Heart right ventricle (tissue), 16 donors: ENCODE results near the gene INTS12. TPM values are rescaled to one million over a fixed set of nuclear protein-coding genes. Genes with fewer than 3 reads are reported as not detected.

ENCODE experiments used
- ATAC-seq, 8 donors: fragments of 200-7000 bp; cut with Tn5 transposase; one replicate each; pipeline ENCODE4 v1.9.1; 2020; ENCODE audit warnings: mild to moderate bottlenecking in 8 of 8, moderate library complexity in 8 of 8, moderate number of reproducible peaks in 1 of 8
- DNase-seq, 2 donors: peaks; one replicate each; pipeline ENCODE4 v3.0.0-alpha.2; 2020
- H3K27ac ChIP-seq, 10 donors: fragments of 200-600 bp; sonication (generic) in 2 of 10; one replicate each; pipeline versions ENCODE4 v1.5.0 to v1.8.0; 2020 to 2022; ENCODE audit warnings: mild to moderate bottlenecking in 3 of 10
- H3K27me3 ChIP-seq, 7 donors: fragments of 200-600 bp; one replicate each; pipeline ENCODE4 v1.8.0; 2021 to 2022; ENCODE audit warnings: mild to moderate bottlenecking in 2 of 7
- H3K36me3 ChIP-seq, 9 donors: fragments of 200-600 bp; sonication (generic) in 1 of 9; one replicate each; pipeline versions ENCODE4 v1.5.0 to v1.8.0; 2020 to 2022; ENCODE audit warnings: mild to moderate bottlenecking in 2 of 9
- H3K4me1 ChIP-seq, 9 donors: fragments of 200-600 bp; sonication (generic) in 1 of 9; one replicate each; pipeline versions ENCODE4 v1.5.0 to v1.8.0; 2020 to 2022; ENCODE audit warnings: mild to moderate bottlenecking in 4 of 9
- H3K4me3 ChIP-seq, 10 donors: fragments of 200-600 bp; sonication (generic) in 2 of 10; one replicate each; pipeline versions ENCODE4 v1.5.0 to v1.8.0; 2020 to 2022; ENCODE audit warnings: mild to moderate bottlenecking in 7 of 10, moderate library complexity in 2 of 10
- H3K9me3 ChIP-seq, 11 donors: fragments of 200-600 bp in 10 of 11; sonication (generic) in 2 of 11; one replicate each; pipeline versions ENCODE4 v1.5.0 to v1.8.0; 2013 to 2022; ENCODE audit warnings: mild to moderate bottlenecking in 2 of 11, control low read depth in 1 of 11, moderate library complexity in 1 of 11
- WGBS, 2 donors: extraction: QIAGEN DNeasy Blood & Tissue Kit; methylation state at CpG; one replicate each; pipeline ENCODE4 v1.1.7; 2013; ENCODE audit warnings: inconsistent platforms in 1 of 2; 5-methylcytosine and 5-hydroxymethylcytosine counted together
- intact Hi-C, 10 donors: fragments of 100-400 bp; cut with DNase I; formaldehyde crosslinking; loops; one replicate each; pipeline versions ENCODE4 v1.11.1 to v1.14.2; 2022
- polyA plus RNA-seq, 2 donors: library from polyadenylated mRNA; stranded (reverse); fragments of 200-250 nt; gene quantifications; one replicate each; pipeline ENCODE4 v1.2.3, GENCODE V29; 2013
- total RNA-seq, 10 donors: library from RNA; stranded (reverse); fragmentation: NEBNext Ultra II Directional in 3 of 10; extraction: Animal tissue kit (Norgen Biotek cat#: 25700) in 3 of 10; gene quantifications; one replicate each; pipeline versions ENCODE4 v1.2.1 to v1.2.4, GENCODE V29; 2021 to 2023
- TF ChIP-seq, protein P1 (sequence below), 9 donors: fragments of 200-600 bp; sonication (generic) in 2 of 9; IDR thresholded peaks; one replicate each; pipeline versions ENCODE4 v1.5.0 to v1.8.0; 2021 to 2022; ENCODE audit warnings: antibody characterized with exemption in 9 of 9, mild to moderate bottlenecking in 5 of 9, moderate library complexity in 1 of 9
- donor health status: Arrhythmogenic right ventricular cardiomyopathy.
- donor health status: ischemic (EF 13 %, LVEDD 7.1; RV severe dilation, severe dysfunction).
- donor health status: healthy with polysubstance abuse.
- donor health status: DM: no; HTN: yes; CAD: no.
- donor health status: DM: no; HTN: no; CAD: no.
- donor health status: ischemic (EF 25% LVEDD 6.9; RV normal size, moderate dysfunction).
- donor health status: ischemic (EF 25% LVEDD 5.7; RV mildly dilated, moderate dysfunction).
- donor health status: healthy.
- donor health status: DM: yes; HTN: yes; CAD: no.
- donor health status: Ischemic cardiomyopathy.
- donor health status: ischemic (EF 35%, LVEDD 5.7; RV mildly dilated, moderate dysfunction).
- donor health status: nonischemic (EF 11% LVEDD 7.7; RV severe dilation, severe dysfunction).
- donor health status: DM: yes; HTN: yes; CAD: no.
- donor health status: PGD.
- donor health status: ischemic (EF 29% LVEDD 5.4; RV normal size, mild dysfunction).
- donor health status: nonischemic (EF 23%, LVEDD 6.1; RV moderate dilation, normal function).

INTS12 gene
- total and polyA plus RNA-seq, 12 donors = 7.8 to 27.5 (median 22.3) TPM

DNA sequence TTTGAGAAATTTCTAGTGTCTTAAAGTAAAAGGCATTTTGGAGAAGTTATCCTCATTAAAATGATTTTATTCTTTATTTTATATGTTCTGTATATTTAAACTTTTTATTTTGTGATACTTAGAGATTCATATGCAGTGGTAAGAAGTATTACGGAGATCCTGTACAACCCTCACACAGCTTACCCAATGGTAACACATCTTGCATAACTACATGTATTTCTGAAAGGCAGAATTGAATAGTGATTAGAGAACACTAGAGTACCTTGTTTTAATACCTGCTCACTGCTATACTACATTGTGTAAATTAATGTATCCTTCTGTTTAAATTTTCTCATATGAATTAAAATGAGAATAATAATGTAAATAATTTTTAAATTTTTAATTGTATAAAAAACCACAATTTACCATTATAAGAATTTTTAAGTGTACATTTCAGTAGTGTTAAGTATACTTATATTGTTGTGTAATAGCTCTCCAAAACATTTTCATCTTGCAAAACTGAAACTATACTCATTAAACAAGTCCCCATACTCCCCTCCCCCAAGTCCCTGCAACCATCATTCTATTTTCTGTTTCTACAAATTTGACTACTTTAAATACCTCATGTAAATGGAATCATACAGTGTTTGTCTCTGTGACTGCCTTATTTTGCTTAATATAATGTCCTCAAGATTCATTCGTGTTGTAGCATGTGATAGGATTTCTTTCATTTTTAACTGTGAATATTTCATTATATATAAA is 45.4 kb downstream of the INTS12 start:
- Histone ChIP-seq H3K4me1 (peaks cover 0 to 6% (median 0%) of the 10 kb centered on the region in 9 donors), H3K4me3 (no peak overlapping the region), H3K27me3 (no peaks in the 10 kb centered on the region), H3K36me3 (no peaks in the 10 kb centered on the region), H3K9me3 (no peaks in the 10 kb centered on the region), H3K27ac (no peak overlapping the region)
- no peak for DNase-seq
- 89 to 93% methylated on average over 2 of the region's 2 CpGs for WGBS, 2 donors
- no peak for ATAC-seq
- intact Hi-C loops = no loop called here
- TF ChIP-seq, protein P1, sequence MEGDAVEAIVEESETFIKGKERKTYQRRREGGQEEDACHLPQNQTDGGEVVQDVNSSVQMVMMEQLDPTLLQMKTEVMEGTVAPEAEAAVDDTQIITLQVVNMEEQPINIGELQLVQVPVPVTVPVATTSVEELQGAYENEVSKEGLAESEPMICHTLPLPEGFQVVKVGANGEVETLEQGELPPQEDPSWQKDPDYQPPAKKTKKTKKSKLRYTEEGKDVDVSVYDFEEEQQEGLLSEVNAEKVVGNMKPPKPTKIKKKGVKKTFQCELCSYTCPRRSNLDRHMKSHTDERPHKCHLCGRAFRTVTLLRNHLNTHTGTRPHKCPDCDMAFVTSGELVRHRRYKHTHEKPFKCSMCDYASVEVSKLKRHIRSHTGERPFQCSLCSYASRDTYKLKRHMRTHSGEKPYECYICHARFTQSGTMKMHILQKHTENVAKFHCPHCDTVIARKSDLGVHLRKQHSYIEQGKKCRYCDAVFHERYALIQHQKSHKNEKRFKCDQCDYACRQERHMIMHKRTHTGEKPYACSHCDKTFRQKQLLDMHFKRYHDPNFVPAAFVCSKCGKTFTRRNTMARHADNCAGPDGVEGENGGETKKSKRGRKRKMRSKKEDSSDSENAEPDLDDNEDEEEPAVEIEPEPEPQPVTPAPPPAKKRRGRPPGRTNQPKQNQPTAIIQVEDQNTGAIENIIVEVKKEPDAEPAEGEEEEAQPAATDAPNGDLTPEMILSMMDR (IDR thresholded peaks at IDR 0.05) = no peak

DNA sequence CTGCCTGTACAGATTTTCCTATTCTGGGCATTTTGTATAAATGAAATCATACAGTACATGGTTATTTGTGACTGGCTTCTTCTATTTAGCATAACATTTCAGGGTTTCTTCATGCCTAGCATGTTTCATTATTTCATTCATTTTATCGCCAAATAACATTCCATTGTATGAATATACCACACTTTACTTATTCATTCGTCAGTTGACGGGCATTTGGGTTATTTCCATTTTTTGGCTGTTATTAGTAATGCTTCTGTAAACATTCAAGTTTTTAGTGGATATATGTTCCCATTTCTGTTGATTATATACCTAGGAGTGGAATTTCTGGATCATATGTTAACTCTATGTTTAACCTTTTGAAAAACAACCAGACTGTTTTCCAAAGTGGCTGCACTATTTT is 47.5 kb downstream of the INTS12 start:
- Histone ChIP-seq H3K27ac (no peak overlapping the region), H3K27me3 (no peaks in the 10 kb centered on the region), H3K36me3 (no peaks in the 10 kb centered on the region), H3K9me3 (no peaks in the 10 kb centered on the region), H3K4me3 (no peak overlapping the region), H3K4me1 (peaks cover 0 to 6% (median 0%) of the 10 kb centered on the region in 9 donors)
- intact Hi-C loops = no loop called here
- 94 to 97% methylated on average over 3 of the region's 3 CpGs for WGBS, 2 donors
- ATAC-seq (no peak), DNase-seq (no peak)
- TF ChIP-seq, protein P1 (IDR thresholded peaks at IDR 0.05) = no peak

DNA sequence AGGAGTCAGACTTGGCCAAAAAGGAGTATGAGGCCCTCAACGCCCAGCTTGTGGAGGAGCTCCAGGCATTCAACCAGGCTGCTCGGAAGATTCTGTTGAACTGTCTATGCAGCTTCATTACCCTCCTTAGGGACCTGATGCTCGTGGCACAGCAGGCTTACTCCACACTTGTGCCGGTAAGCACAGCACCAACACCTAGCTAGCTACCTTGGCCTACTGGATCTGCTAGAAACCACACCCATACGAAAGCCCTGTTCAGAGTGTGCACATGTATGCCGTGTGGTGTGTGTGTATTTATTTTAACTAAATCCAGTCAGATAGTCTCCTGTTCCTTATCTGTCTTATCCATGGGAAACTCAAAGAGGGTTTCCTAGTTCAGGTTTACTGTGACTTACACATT is 49.3 kb downstream of the INTS12 start:
- Histone ChIP-seq H3K4me1 (peaks cover 0 to 6% (median 0%) of the 10 kb centered on the region in 9 donors), H3K36me3 (no peaks in the 10 kb centered on the region), H3K9me3 (no peaks in the 10 kb centered on the region), H3K4me3 (no peak overlapping the region), H3K27ac (no peak overlapping the region), H3K27me3 (no peaks in the 10 kb centered on the region)
- intact Hi-C loops = loop anchor here in 1 of 10 donors (10.0 kb wide), 1 partner anchor 134 kb away; no protein-coding TSS in a partner anchor
- ATAC-seq (no peak), DNase-seq (no peak)
- 79 to 81% methylated on average over 6 of the region's 6 CpGs for WGBS, 2 donors
- TF ChIP-seq, protein P1 (IDR thresholded peaks at IDR 0.05) = no peak

DNA sequence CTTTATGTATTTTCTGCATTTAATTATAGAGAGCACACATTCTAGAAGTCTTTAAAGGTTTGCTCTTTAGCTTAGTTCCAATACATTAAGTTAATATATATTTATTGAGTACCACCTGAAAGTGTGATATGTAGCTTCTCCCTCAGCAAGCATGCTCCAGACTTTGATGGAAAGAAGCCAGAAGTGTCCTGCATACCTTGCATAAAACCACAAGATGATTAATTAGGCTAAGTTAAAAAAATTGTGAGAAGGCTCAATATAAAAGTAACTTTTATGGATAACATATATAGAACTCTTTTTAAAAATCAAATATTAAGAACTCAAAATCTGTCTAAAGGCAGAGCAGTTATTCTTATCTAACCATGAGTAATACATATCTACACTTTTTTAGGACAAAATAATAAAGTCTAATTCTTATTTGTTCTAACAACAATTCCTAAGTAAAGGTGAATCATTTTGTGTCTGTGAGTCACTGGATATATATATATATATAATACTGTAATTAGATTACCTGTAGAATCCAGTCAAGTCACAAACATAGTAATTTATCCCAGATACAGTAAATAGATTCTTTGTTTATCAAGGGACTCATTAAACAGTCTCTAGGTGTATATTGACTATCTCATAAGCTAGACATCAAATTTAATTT is 51.2 kb downstream of the INTS12 start:
- no peak overlapping the region for H3K27ac ChIP-seq
- no peaks in the 10 kb centered on the region for H3K4me1 ChIP-seq
- H3K4me3 ChIP-seq = no peak overlapping the region
- TF ChIP-seq, protein P1 (IDR thresholded peaks at IDR 0.05) = no peak
- DNase-seq (no peak), ATAC-seq (no peak)
- no peaks in the 10 kb centered on the region for H3K36me3 ChIP-seq
- intact Hi-C loops = loop anchor here in 1 of 10 donors (10.0 kb wide), 1 partner anchor 132 kb away; no protein-coding TSS in a partner anchor
- no peaks in the 10 kb centered on the region for H3K9me3 ChIP-seq
- no peaks in the 10 kb centered on the region for H3K27me3 ChIP-seq
